Measurements from ENCODE around the gene PLET1.

PLET1 gene

DNA sequence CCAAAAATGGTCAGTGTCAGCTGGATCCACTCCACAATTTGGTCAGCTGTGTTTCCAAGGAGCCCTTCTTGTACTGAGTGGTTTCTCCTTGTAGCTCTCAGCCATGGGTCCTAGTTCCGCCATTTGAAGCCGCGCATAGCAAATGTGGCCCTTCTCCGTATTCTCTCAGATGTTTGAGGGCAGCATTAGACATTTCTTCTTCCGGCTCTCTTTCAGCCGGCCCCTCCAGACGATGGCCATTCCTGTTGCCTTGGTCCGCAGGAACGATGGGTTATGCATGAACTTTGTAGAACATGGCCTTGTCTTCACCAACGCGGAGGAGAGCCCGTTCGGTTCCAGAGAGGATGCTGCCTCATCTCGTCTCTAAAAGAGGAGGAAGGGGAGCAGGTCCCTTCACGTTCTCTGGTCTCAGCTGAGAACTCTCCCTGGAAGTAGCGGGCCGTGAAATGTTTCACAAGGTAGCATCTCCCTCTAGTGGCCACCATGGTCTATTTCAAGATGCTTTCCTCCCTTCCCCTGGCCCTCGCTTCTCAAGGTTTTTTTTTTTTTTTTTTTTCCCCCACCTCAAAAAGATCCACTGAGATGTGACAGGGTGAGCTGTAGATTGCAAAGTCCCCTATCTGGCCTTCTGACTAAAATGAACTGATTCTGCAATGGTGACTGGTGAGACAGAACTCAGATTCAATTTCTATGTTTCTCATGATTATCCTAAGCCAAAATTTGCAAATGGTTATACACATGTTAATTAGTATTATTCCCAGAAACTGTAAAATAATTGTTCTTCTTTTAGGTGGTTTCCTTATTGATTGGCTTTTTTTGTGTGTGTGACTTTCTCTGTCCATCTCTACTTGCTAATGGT, 19.8 kb upstream of the PLET1 start:
- peak; percentile 82 for DNase-seq

DNA sequence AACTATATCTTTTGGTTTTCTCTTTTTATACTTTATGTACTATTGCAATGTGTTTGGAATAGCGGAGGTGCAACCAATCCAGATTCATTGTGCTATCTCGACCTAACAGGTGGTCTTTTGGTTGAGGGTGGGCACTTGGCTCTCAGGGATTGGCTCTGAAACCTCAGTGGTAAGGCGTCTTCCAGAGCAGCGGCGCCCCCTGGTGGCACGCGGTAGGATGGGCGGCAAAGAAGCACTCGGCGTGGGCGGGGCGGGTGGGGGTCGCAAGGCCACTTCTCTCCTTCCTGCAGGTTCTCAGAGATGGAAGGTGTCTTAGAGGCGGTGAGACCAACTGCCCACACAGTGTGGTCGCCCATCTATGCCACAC, 19.2 kb upstream of the PLET1 start:
- DNase-seq = peak; percentile 44

DNA sequence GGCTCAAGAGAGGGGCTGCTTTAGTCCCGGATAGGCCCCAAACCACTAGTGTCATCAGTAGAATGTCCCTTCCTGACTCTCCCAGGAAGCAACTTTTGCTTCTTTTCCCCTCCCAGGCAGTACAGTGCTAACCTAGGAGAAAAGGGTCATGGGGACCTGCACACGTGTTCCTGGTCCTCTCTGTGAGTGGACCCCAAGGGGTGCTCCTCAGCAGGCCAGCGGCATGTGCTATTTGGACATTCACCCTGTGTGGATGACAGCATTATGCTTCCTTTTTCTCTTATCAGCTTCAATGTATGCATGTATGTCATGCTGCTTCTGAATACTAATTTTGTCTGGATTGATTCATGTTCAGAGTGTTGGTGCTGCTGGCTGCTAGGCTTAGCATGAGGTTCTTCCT, 18.1 kb upstream of the PLET1 start:
- no peak for DNase-seq

DNA sequence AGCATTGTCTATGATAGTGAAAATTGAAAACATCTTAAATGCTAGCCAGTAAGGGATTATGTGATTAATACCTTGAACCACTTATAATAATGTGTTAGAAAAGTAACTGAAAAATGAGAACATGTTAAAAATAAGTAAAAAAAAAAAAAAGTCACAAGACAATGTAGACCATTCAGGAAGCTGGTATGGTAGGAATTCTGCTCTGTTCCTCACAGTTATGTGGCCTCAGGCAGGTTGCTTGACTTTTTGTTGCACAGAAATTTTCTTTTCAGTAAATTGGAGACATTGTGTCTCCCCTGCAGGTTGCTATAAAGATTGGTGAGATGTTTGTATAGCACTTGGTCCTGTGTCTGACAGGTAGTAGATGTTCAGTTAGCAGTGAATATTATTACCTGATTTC, 17.3 kb upstream of the PLET1 start:
- DNase-seq = no peak

DNA sequence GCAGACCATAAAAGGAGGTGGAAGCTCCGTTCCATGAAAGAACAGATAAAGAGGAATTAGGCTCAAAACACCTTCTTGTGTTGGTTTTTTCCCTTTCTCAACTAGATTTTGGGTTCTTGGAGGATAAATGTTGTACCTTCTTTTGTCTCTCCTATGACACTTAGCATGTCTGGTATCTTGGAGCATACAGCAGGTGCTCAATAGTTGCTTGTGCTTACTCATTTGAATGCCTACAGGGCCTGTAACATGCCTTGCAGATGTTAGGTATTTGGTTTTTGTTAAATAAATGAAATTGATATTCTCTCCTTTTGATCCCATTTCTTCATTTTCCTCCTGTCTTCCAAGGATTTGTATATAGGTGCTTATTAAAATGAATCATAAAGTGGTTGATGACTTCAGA, 16.4 kb upstream of the PLET1 start:
- no peak for DNase-seq

DNA sequence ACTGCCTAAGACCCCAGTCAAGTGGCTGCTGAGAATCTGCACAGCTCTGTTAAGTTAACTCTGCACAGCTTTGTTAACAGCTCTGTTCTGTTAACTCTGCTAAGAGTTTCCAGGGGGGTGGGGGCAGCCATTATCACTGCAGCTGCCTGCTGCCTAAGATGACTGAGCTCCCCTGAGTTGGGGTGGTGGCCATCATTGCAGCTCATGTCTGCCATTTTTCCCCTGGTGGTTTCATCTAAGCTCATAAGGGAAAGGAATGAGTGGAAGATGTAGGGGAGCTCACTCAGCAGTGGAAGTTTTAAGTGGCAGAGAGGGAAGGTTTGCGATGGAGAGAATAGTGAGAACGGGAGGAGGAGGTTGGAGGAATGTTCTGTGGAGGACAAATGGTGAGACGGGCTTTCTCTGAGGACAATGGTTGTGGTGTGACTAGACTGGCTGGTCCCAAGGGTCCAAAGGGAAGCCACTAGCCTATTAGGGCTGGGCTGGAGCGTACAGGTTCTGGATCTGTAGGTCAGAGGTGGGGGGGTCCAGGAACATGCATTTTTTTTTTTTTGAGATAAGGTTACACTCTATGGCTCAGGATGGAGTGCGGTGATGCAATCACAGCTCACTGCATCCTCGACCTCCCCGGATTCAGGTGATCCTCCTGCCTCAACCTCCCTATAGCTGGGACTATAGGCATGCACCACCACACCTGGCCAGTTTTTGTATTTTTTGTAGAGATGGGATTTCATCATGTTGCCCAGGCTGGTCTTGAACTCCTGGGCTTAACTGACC, 13.5 kb upstream of the PLET1 start:
- DNase-seq = no peak

DNA sequence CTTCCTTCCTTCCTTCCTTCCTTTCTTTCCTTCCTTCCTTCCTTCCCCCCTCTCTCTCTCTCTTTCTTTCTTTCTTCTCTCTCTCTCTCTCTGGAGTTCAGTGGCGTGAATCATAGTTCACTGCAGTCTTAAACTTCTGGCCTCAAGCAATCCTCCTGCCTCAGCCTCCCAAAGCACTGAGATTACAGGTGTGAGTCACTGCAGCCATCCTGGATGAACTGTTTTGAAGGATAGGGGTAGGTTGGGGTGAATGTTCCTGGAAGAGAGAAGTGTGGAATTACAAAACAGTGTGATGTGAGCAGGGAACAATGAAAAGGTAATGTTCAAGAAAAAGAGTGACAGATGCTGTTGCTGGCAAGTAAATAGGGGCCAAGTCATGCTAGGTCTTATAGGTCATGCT, 12.4 kb upstream of the PLET1 start:
- no peak for DNase-seq

DNA sequence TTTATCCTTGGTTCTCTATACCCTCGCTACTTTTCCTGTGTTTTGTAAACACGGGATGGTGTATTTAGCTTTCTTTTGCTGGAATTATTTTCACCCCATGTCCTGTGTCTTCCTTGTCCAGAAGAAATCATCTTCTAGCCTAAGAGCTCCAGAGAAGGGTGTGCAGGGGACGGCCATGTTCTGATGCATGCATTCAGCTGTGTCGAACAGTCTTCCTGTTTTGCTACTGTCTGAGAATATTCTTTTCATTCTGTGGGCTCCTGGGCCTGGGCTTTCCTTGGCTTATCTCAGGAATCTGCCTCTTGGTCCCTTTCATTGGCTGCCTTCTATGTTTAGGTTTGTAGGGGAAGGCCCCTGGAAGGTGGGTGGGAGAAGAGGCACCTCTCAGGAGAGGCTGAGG, 10.6 kb upstream of the PLET1 start:
- no peak for DNase-seq

DNA sequence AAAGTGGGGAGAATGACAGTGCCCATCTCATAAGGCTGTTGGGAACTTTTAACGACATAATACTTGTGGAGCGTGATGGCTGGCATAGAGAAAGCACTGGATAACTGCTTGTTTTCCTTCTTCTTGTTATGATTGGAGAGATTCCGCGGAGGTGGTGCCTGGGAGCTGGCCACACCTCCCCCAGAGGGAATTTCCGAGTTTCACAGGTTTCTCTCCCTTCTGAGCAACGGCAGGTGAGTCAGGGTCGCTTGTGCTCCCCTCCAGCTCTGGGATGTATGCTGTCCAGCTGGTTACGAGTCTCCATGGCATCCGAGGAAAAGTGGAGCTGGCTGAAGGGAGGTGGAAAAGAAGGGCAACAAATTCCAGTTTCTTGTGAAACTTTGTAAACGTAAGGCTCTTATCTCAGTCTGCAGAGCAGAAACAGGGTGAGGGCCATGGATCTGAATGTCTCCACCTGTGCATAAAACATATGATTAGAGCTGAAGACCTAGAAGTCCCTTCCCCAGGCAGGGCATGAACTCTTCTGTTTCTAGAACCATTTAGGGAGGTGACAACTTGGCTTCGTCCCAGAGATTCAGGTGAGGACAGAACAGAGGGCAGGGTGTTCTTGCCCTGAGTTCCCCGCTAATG, 10.0 kb upstream of the PLET1 start:
- DNase-seq = no peak

DNA sequence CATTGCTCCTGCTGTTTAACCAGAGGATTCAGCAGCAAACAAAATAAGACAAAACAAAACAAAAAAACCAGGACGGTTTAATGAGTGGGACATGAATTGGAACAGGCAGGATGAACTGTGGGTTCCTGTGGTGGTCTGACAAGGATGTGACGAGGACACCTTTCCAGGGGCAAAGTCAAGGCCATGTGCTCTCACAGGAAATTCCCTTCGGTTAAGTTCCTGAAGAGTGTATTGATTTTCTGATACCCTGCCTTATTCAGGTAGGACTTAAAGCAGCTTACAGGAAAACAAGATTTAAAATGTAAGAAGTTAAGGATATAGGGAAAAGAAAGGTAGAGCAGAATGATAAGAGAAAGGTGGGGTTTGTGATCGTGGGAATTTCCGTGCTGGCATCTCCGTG, 8.5 kb upstream of the PLET1 start:
- no peak for DNase-seq

DNA sequence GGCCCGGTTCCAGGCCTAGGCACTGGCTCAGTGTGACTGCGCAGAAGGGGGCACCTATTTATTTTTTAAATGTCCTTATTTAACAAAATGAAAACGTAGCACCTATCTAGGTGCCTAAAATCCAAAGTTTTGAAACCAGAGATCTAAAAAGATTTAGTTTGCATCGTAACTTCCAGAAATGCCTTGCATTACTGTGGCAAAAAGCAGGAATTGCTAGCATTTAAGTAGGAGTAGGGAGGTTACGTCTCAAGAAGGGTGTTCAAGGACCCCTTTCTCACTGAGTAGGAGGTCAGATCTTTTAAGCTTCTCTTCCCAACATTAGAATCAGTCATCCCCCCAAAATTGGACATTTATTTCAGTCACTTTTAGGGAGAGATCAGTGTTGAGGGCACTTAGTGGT, 7.7 kb upstream of the PLET1 start:
- DNase-seq = no peak

DNA sequence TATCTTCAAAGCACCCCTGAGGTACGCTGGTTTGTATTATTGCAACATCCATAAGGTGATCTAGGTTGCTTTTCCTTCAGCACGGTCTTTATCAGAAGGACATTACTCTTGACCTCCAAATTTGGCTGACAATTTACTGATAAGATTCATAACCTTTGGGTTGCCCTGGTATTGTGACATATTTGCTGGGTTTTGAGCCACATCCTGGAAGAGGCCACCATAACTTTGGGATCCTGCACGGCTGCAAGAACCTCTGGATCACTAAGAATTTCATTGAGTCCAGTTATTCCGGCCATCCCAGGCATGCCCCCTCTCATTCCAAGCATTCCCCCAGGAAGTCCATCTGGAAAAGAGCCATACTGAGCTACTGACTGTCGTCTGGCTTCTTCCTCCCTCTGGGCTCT, 6.5 kb upstream of the PLET1 start:
- no peak for DNase-seq

DNA sequence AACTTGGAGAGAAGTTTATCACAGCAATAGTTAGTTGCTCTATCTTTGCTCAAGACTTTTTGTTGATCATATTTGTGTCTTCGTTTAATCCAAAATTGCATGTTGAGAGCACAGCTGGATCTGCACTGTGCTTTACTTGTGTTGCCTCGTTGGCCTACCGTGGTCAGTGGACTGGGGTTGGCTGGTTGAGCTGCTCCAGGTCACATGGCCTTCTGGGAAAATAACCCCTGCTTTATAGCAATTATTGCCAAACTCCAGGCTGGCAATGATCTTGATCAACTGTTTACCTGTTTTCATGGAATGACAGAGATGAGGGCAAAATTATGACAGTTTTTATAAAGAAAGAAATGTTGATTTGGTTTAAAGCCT, 5.7 kb upstream of the PLET1 start:
- no peak for DNase-seq

DNA sequence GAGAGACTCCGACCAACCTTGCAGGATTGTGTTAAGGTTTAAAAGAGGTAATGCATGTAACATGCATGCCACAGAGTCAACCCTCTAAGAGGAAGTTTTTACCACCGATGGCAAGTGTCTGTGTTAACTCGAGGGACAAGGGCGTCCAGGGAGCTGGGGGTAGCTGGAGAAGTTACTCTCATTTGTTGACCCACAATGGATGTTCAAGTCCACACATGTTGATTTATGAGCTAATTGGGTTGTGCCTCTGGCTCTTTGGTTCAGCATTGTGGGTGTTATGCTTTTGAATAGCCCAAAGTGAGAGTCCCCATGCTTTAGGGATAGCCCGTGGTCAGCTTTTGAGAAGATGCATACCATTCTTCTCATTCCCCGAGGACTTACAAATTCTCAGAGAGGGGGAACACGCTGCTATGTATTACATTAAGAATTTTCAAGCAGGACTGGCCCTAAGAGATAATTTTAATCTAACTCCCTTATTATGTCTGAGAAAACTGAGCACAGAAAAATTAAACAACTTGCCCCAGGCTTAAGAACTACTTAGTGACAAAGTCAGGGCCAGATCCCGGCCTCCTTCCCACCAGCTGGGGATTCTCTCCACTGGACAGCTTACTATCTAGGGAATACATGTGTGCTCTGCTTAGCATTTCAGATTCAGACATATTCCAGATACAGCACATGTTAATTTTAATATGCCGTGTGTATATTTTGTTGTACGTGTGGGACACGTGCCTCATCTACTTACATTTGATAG, 5.2 kb upstream of the PLET1 start:
- no peak for DNase-seq

DNA sequence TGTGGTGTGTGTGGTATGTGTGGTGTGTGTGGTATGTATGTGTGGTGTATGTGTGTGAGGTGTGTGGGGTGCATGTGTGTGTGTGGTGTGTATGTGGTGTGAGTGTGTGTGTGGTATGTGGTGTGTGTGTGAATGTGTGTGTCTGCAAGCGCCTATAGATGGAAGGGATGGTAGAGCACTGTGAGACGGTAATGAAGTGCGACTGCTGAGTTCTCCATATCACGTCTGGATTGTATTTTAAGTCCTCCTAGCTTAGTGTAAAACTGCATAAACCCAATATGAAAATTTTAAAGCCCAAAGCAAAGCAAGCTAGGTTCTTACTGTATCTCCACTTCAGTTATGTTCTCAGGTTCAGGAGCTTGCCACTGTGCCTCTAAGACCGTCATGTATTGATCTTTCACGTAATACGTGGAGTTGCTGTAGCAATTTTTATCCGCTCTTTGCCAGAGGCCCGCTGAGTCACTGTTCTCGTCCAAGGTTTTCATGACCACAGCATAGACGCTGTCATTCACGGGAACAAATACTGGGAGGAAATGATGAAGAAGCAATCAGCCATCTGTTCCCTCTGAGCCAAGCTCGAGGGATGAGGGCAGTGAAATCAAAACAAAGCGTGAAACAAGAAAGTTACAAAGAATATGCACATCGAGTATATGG, 5.5 kb downstream of the PLET1 start:
- no peak for DNase-seq

DNA sequence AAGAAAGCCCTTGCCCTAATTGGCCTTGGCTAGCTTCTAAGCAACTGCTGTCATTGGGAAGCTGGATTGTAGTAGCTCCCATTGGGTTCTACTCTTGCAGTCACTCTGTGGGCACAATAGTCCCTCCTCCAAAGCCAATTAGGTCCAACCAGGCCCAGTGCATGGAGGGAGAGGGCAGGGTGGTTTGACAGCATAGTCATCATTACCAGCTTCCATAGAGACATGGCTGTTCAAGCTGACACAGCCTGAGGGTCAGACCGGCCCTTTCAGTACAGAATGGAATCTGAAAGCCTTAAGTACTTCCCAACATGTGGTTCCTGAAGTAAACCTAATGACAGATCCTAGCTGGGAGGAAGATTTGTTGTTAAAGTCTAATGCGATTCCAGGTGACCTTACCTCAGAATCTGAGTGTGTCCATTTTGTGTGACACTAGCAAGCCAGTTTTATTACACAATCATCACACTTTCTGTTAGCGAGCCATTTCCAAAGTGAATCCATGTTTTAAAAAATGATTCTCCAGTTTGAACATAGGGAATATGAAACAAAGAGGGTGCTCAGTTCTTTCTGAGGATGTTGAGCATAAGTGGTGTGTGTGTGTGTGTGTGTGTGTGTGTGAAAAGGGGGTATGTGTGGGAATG, 6.9 kb downstream of the PLET1 start:
- no peak for DNase-seq

DNA sequence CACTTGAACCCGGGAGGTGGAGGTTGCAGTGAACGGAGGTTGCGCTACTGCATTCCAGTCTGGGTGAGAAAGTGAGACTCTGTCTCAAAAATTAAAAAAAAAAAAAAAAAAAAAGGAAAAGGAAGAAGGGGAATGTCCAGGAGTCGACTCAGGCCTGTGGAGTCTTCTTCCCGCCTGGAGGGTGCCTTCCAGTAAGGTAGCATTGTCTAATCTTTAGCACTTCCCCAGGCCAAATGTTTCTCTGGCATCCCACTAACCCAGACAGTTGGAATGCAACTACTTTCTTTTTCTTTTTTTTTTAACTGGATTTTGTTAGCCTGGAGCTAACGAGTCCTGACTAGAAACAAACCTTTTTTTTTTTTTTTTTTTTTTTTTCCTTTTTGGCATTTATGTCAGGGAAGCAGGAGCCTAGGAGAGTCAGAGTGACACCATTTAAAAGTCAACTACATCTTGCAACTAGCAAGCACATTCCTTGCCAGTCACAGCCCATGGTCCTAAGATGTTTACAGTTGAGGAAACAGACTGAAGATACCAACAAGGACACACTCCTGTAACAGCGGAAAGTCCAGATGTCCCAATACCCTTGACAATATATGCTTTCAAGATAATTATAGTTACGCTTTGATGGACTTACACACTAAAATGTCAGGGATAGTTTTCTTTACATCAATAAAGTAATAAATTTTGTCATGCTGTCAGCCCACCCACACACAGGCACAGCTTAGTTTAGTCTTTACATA, 10.6 kb downstream of the PLET1 start:
- no peak for DNase-seq

DNA sequence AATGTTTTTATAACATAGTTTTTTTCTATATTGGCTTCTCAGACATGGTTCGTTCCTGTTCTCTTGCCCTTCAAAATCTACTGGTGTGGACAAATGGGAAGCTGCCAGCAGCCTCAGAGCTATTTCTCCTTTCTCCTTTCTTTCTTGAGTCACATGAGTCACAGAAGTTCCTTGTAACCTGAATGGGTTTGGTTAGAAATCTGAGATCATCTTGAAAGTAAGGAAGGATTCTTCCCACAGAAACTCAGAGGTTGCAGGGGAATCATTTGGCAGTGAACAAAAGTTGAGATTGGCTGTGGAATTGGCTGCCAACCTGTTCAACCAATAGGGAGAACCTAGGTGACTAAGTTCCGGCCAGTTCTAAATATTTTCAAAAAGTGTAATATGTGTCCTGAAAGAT, 12.5 kb downstream of the PLET1 start:
- no peak for DNase-seq

DNA sequence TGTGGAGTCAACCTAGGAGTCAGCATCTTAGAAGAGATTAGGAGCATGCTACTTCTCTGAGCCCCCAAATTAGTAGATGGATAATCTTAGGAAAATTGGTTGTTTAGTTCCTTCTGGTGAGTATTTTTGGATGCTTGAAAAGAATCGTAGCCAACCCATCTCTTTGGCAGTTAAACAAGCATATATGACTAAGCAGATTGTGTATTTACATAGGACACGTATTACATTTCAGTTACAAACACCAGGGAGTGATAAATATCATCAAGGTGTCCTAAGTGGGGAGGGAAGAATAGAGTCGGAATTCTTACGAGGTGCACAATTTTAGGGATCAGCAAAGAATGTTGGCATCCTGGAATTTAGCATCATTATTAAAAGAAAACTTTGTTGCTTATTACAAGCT, 13.5 kb downstream of the PLET1 start:
- DNase-seq = no peak

DNA sequence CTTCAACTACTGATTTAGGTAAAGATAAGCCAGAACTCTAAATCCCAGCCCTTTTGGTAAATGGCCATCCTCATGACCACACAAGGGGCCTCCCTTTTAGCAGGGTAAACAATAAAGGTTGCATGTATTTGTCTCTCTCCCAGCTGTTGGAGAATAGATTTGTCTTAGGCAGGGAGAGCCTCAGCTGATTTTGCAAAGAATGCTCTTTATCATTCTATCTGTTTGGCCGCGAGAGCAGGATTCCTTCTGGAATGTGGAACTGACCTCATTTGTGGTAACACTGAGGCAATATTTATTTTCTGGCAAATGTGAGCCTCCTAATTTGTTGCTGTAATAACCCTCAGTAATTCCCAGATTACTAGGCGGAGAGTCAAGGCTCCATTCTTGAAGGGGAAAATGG, 19.2 kb downstream of the PLET1 start:
- no peak for DNase-seq

DNA sequence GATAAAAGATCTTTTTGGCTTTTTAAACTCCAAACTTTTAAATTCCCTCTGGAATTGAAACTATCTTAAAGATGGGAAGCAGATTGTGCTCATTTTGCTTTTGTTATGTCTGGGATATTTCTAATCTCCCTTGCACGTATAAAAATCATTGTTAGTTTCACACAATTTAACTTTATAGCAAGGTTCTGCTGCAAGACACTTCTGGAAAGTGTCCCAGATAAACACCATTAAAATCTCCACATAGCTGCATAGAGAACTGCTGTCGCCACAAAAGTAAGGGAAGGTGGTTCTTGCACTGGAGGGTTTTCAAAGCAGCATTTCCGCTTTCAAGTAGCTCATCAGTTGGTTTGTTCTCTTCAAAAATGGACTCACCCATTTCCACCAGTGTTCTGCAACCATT, 22.6 kb downstream of the PLET1 start:
- no peak for DNase-seq

DNA sequence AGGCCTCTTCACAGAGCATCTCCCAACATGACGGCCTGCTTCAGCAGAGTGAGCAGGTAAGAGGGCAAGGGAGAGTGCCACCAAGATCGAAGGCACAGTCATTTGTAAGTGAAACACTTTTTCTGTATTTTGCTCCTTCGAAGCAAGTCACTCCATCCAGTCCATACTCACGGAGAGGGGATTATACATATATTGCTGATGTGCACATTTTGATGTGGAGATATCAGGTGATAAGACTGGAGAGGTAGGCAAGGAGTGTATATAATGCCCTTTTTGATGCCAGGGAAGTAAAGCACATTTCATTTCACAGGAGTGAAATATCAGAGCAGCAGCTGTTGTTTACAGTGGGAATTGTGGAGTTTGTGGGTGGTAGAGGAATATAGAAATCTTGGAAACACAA, 23.2 kb downstream of the PLET1 start:
- no peak for DNase-seq

All from COR-L47 (cell line).